Measurements from ENCODE around the gene RAP1GDS1.

- TF ChIP-seq CTCF (IDR thresholded peaks at IDR 0.05; ENCODE audit: low read depth, low read length, missing input control), result no peak
- TF ChIP-seq YY1 (IDR thresholded peaks at IDR 0.05), result no peak
- no peak for TF ChIP-seq FOXA1 (IDR thresholded peaks at IDR 0.05)
- no peak for TF ChIP-seq HNF4A (conservative IDR thresholded peaks at IDR 0.05)
- TF ChIP-seq, protein P1, sequence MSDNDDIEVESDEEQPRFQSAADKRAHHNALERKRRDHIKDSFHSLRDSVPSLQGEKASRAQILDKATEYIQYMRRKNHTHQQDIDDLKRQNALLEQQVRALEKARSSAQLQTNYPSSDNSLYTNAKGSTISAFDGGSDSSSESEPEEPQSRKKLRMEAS (IDR thresholded peaks at IDR 0.05), result no peak
- no peak for TF ChIP-seq TAF1 (conservative IDR thresholded peaks at IDR 0.05)
- no peak for TF ChIP-seq RXRA (IDR thresholded peaks at IDR 0.05)
- TF ChIP-seq, protein P2, sequence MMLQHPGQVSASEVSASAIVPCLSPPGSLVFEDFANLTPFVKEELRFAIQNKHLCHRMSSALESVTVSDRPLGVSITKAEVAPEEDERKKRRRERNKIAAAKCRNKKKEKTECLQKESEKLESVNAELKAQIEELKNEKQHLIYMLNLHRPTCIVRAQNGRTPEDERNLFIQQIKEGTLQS (IDR thresholded peaks at IDR 0.05), result no peak
- TF ChIP-seq, protein P3, sequence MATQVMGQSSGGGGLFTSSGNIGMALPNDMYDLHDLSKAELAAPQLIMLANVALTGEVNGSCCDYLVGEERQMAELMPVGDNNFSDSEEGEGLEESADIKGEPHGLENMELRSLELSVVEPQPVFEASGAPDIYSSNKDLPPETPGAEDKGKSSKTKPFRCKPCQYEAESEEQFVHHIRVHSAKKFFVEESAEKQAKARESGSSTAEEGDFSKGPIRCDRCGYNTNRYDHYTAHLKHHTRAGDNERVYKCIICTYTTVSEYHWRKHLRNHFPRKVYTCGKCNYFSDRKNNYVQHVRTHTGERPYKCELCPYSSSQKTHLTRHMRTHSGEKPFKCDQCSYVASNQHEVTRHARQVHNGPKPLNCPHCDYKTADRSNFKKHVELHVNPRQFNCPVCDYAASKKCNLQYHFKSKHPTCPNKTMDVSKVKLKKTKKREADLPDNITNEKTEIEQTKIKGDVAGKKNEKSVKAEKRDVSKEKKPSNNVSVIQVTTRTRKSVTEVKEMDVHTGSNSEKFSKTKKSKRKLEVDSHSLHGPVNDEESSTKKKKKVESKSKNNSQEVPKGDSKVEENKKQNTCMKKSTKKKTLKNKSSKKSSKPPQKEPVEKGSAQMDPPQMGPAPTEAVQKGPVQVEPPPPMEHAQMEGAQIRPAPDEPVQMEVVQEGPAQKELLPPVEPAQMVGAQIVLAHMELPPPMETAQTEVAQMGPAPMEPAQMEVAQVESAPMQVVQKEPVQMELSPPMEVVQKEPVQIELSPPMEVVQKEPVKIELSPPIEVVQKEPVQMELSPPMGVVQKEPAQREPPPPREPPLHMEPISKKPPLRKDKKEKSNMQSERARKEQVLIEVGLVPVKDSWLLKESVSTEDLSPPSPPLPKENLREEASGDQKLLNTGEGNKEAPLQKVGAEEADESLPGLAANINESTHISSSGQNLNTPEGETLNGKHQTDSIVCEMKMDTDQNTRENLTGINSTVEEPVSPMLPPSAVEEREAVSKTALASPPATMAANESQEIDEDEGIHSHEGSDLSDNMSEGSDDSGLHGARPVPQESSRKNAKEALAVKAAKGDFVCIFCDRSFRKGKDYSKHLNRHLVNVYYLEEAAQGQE (IDR thresholded peaks at IDR 0.05), result no peak
- no peak for TF ChIP-seq RAD21 (IDR thresholded peaks at IDR 0.05)
- no peak for TF ChIP-seq GABPA (IDR thresholded peaks at IDR 0.05 in 1 of 2, conservative IDR thresholded peaks at IDR 0.05 in 1 of 2)
These were observed 44.4 kb downstream of the RAP1GDS1 start for GRCh38 chr4:98305576-98305975.
